Kidney (tissue), 14 donors: ENCODE results near the gene SIRT4. TPM values are rescaled to one million over a fixed set of nuclear protein-coding genes. Genes with fewer than 3 reads are reported as not detected.

Experiments
- DNase-seq, 5 donors: peaks; one replicate each; pipeline ENCODE4 v3.0.0-alpha.2; 2013 to 2020
- FAIRE-seq: peaks from 2 replicates; lab custom pipeline; 2012; peaks lifted over from hg19 to GRCh38; lab: Jason Lieb, UNC
- H3K27ac ChIP-seq, 2 donors: one replicate each; pipeline ENCODE4 v1.7.0; 2013; ENCODE audit warnings: low read depth in 2 of 2, low read length in 2 of 2, inconsistent platforms in 1 of 2
- H3K27me3 ChIP-seq: one replicate; pipeline ENCODE4 v1.7.1; 2013; ENCODE audit warnings: low read length, inconsistent platforms; ENCODE audit not compliant: control insufficient read depth, insufficient read depth
- H3K36me3 ChIP-seq, 3 donors: one replicate each; pipeline versions ENCODE4 v1.7.0 to v1.7.1; 2013; ENCODE audit warnings: low read length in 3 of 3, control low read depth in 1 of 3, inconsistent platforms in 1 of 3; ENCODE audit not compliant: insufficient read depth in 3 of 3, control insufficient read depth in 2 of 3
- H3K4me1 ChIP-seq, 3 donors: one replicate each; pipeline versions ENCODE4 v1.7.0 to v1.7.1; 2013; ENCODE audit warnings: low read length in 3 of 3, inconsistent platforms in 1 of 3, low read depth in 1 of 3; ENCODE audit not compliant: control insufficient read depth in 2 of 3, insufficient read depth in 2 of 3
- H3K4me3 ChIP-seq, 3 donors: one replicate each; pipeline versions ENCODE4 v1.7.0 to v1.8.1; 2013; ENCODE audit warnings: low read length in 3 of 3, control low read depth in 1 of 3, inconsistent platforms in 1 of 3
- H3K9ac ChIP-seq, 3 donors: one replicate each; pipeline versions ENCODE4 v1.7.0 to v1.7.1; 2013; ENCODE audit warnings: low read length in 3 of 3, control low read depth in 1 of 3, inconsistent platforms in 1 of 3
- H3K9me3 ChIP-seq, 3 donors: one replicate each; pipeline versions ENCODE4 v1.7.0 to v1.7.1; 2013; ENCODE audit warnings: low read length in 3 of 3, control low read depth in 1 of 3, inconsistent platforms in 1 of 3; ENCODE audit not compliant: control insufficient read depth in 2 of 3, insufficient read depth in 1 of 3
- intact Hi-C: fragments of 100-400 bp; cut with DNase I; formaldehyde crosslinking; loops from one replicate; pipeline ENCODE4 v1.11.1; 2022
- polyA plus RNA-seq: library from polyadenylated mRNA; stranded (reverse); fragments of 350-450 nt; fragmentation: Illumina TruSeq; extraction: RNeasy Lipid Tissue Mini Kit (QIAGEN cat#74804); gene quantifications from one replicate; pipeline ENCODE4 v1.2.3, GENCODE V29; 2014; ENCODE audit warnings: low read depth, low replicate concordance; ENCODE audit not compliant: insufficient read depth
- total RNA-seq: library from RNA; stranded (reverse); fragmentation: NEBNext Ultra II Directional; extraction: Animal tissue kit (Norgen Biotek cat#: 25700); gene quantifications from one replicate; pipeline ENCODE4 v1.2.1, GENCODE V29; 2021
- TF ChIP-seq, protein P1 (sequence below): IDR thresholded peaks from 3 replicates; pipeline ENCODE4 v1.5.1; 2012; ENCODE audit warnings: mild to moderate bottlenecking, moderate library complexity, borderline replicate concordance; ENCODE audit not compliant: insufficient read depth; ENCODE audit errors: extremely low read depth
- donor health status: control.
- donor health status: control.
- donor health status: control.
- donor health status: control.
- donor health status: control.
- donor health status: DM: yes; HTN: yes; CAD: no.
- donor health status: Normal renal cell carcinoma (clear cell type).

The SIRT4 gene
- total and polyA plus RNA-seq, 2 donors from 2014 or later, result 1.5 to 8.1 TPM

DNA sequence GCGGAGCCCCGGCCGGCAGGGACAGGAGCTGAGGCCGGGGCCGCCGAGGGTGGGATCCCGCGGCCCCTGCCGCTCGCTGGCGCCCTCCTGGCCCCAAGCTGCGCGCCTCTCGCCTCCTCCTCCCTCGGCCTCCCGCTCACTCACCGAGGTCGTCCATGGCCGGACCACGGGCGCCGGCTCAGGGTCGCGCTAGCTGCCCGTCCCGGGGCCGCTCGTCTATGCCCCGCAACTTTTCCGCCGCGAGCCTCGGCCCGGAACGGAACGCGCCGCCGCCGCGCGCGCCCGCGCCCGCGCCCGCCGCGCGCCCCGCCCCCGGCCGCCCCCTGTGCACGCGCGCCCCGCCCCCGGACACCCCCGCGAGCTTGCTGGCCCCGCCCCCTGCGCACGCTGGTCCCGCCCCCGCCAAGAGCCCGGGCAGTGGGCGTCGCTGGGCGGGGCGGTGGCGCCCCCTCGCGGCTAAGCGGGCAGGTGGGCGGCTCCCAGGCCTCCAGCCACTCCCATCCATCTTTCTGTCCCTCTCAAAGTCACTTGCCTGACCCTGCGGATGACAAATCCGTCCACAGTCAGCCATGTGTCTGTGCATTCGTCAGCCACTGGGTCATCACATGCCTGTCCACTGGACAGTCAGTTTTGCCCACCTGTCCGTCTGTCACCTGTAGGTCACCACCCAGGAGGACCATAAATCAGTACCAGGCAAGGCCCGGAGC, 36.5 kb upstream of the SIRT4 start, which contains the start of gene PXN:
Gene PXN, minus strand, starts transcription at position 258 of the 707 bp plus-strand sequence. Its CDS starts 101 bp downstream, at position 157.
- H3K9ac ChIP-seq, result peak within 1 kb of the TSS; percentile 9 to 93 (median 90)
- peak; percentile 86 to 96 (median 89) for DNase-seq
- TF ChIP-seq, protein P1, sequence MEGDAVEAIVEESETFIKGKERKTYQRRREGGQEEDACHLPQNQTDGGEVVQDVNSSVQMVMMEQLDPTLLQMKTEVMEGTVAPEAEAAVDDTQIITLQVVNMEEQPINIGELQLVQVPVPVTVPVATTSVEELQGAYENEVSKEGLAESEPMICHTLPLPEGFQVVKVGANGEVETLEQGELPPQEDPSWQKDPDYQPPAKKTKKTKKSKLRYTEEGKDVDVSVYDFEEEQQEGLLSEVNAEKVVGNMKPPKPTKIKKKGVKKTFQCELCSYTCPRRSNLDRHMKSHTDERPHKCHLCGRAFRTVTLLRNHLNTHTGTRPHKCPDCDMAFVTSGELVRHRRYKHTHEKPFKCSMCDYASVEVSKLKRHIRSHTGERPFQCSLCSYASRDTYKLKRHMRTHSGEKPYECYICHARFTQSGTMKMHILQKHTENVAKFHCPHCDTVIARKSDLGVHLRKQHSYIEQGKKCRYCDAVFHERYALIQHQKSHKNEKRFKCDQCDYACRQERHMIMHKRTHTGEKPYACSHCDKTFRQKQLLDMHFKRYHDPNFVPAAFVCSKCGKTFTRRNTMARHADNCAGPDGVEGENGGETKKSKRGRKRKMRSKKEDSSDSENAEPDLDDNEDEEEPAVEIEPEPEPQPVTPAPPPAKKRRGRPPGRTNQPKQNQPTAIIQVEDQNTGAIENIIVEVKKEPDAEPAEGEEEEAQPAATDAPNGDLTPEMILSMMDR, result peak; percentile 93
- no peaks in the 10 kb centered on the region for H3K27me3 ChIP-seq
- peaks cover 7 to 37% (median 36%) of the 10 kb centered on the region in 3 donors for H3K4me1 ChIP-seq
- no peaks in the 10 kb centered on the region for H3K36me3 ChIP-seq
- peak within 1 kb of the TSS; percentile 56 to 85 (median 80) for H3K4me3 ChIP-seq
- H3K9me3 ChIP-seq, result no peaks in the 10 kb centered on the region
- FAIRE-seq, result no peak
- H3K27ac ChIP-seq, result peak within 1 kb of the TSS; percentile 92 to 96
- intact Hi-C loops, result no loop called here

DNA sequence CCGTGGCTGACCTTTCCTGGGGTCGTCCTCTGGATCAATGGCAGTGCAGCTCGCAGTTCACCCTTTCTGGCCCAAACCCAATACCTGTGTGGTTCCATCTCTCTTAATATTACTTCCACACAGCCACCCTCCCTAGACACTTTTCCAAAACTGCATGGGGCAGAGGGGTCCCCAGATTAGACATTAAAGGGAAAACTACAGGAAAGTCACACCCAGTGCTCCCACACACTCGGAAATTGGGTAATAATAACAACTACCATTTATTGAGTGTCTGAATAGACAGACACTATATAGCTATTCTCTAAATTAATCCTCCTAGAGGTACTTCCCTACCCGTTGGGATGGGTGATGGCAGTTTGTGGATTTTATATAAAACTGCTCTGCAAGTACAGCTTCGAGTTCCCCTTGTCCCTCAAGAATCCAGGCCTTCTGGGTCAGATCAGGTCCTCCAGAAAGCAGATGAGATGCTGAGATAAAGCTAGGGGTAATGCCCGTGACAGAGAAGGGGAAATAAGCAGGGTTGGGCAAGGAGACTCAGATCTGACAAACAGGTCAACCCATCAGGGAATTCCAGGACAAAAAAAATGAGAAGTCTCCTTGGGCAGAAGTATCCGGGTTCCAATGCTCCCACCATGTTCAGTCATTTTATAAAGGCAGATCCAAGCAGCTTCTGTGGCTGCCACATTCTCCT, 35.8 kb upstream of the SIRT4 start:
- no peak for DNase-seq
- TF ChIP-seq, protein P1, result no peak
- Histone ChIP-seq H3K9ac (no peak overlapping the region), H3K27me3 (no peaks in the 10 kb centered on the region), H3K4me1 (peaks cover 7 to 34% (median 32%) of the 10 kb centered on the region in 3 donors), H3K36me3 (no peaks in the 10 kb centered on the region), H3K9me3 (no peaks in the 10 kb centered on the region), H3K4me3 (no peak overlapping the region), H3K27ac (no peak overlapping the region)
- intact Hi-C loops, result no loop called here
- no peak for FAIRE-seq

DNA sequence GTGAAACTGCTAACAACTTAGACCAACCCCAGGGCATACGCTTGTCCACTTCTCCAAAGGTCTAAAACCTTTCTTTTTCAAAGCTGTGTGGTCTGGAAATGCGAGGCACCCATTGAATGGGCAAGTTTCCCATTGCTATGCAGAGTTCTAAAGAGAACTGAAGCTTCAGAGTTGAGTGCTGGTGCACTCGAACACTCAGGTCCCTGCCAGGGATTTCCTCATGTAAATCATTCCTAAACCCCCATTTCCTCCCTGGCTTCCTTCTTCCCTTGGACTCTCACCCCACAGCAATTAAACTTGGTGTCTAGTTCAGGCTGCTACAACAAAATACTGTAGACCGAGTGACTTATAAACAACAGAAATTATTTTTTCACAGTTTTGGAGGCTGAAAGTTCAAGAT, 34.4 kb upstream of the SIRT4 start:
- H3K9ac ChIP-seq, result no peak overlapping the region
- intact Hi-C loops, result no loop called here
- no peak for FAIRE-seq

More for the DNA sequence above, 34.4 kb upstream of the SIRT4 start:
- Histone ChIP-seq H3K27ac (peak overlapping the region in 1 of 2 donors; percentile 28), H3K4me3 (no peak overlapping the region), H3K27me3 (no peaks in the 10 kb centered on the region), H3K9me3 (no peaks in the 10 kb centered on the region), H3K4me1 (peaks cover 5 to 20% (median 19%) of the 10 kb centered on the region in 3 donors), H3K36me3 (no peaks in the 10 kb centered on the region)
- DNase-seq, result peak in 1 of 5 donors; percentile 60
- TF ChIP-seq, protein P1, result no peak
